Left lung (tissue), 10 donors: Measurements from ENCODE around the gene CLTCL1. TPM values are rescaled to one million over a fixed set of nuclear protein-coding genes. Genes with fewer than 3 reads are reported as not detected.
A peak's percentile ranks its signal among the peaks of the same experiment; 100 is the strongest.

Source experiments
- ATAC-seq: fragments of 200-7000 bp; cut with Tn5 transposase; one replicate; pipeline ENCODE4 v1.9.1; 2020; ENCODE audit warnings: moderate library complexity
- DNase-seq, 4 donors: peaks; one replicate each; pipeline ENCODE4 v3.0.0-alpha.2; 2013 to 2020
- H3K27ac ChIP-seq, 2 donors: fragments of 200-600 bp; sonication (generic) in 1 of 2; one replicate each; pipeline versions ENCODE4 v1.5.0 to v1.8.0; 2020 to 2021
- H3K27me3 ChIP-seq, 2 donors: fragments of 200-600 bp; sonication (generic) in 1 of 2; one replicate each; pipeline versions ENCODE4 v1.5.0 to v1.8.0; 2020 to 2021
- H3K36me3 ChIP-seq, 2 donors: fragments of 200-600 bp; sonication (generic) in 1 of 2; one replicate each; pipeline versions ENCODE4 v1.5.0 to v1.8.0; 2020 to 2021
- H3K4me1 ChIP-seq, 2 donors: fragments of 200-600 bp; one replicate each; pipeline ENCODE4 v1.8.0; 2021
- H3K4me3 ChIP-seq, 2 donors: fragments of 200-600 bp; sonication (generic) in 1 of 2; one replicate each; pipeline versions ENCODE4 v1.5.0 to v1.8.0; 2020 to 2021; ENCODE audit warnings: mild to moderate bottlenecking in 1 of 2
- H3K9me3 ChIP-seq, 2 donors: fragments of 200-600 bp; sonication (generic) in 1 of 2; one replicate each; pipeline versions ENCODE4 v1.5.0 to v1.8.0; 2020 to 2021
- intact Hi-C, 2 donors: fragments of 100-400 bp; cut with DNase I; formaldehyde crosslinking; loops; one replicate each; pipeline versions ENCODE4 v1.11.2 to v1.14.2; 2022
- polyA plus RNA-seq, 6 donors: library from polyadenylated mRNA; unstranded; fragments of 120-200 nt; gene quantifications; one replicate each; pipeline ENCODE4 v1.2.1, GENCODE V29; 2013; ENCODE audit not compliant: insufficient read length in 6 of 6
- total RNA-seq, 2 donors: library from RNA; stranded (reverse); fragmentation: NEBNext Ultra II Directional; extraction: Animal tissue kit (Norgen Biotek cat#: 25700); gene quantifications; one replicate each; pipeline ENCODE4 v1.2.1, GENCODE V29; 2021
- TF ChIP-seq, protein P1 (sequence below), 2 donors: fragments of 200-600 bp; sonication (generic) in 1 of 2; IDR thresholded peaks; one replicate each; pipeline versions ENCODE4 v1.5.0 to v1.8.0; 2021; ENCODE audit warnings: antibody characterized with exemption in 2 of 2
- donor health status: DM: no; HTN: yes; CAD: no.
- donor health status: DM: no; HTN: no; CAD: no.

The CLTCL1 gene
- total and polyA plus RNA-seq, 8 donors, result 5.7 to 11.3 (median 9.0) TPM

DNA sequence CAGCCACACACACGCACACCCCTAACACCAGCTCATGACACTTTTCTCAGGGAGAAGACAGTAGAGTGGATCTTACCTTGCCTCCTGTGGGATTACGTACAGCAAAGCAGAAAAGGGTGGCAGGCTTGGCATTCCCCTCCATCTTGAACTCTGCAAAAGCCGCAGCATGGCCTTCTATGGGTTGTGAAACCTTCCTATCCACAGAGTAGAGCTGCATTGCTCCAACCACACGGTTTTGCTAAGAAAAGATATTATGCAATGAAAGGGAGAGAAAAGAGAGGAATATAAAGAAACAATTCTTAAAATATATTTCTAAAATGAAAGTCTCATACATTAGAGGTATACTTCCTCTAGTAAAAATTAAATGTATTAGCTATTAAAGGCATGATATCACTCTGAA is 48.8 kb downstream of the CLTCL1 start:
- H3K9me3 ChIP-seq, result no peaks in the 10 kb centered on the region
- DNase-seq (no peak), ATAC-seq (no peak)
- peak overlapping the region in 1 of 2 donors; percentile 80 for H3K27ac ChIP-seq
- intact Hi-C loops, result no loop called here
- H3K4me1 ChIP-seq, result peaks cover 0 to 11% of the 10 kb centered on the region in 2 donors
- no peak overlapping the region for H3K4me3 ChIP-seq
- peaks cover 0 to 5% of the 10 kb centered on the region in 2 donors for H3K36me3 ChIP-seq
- TF ChIP-seq, protein P1, sequence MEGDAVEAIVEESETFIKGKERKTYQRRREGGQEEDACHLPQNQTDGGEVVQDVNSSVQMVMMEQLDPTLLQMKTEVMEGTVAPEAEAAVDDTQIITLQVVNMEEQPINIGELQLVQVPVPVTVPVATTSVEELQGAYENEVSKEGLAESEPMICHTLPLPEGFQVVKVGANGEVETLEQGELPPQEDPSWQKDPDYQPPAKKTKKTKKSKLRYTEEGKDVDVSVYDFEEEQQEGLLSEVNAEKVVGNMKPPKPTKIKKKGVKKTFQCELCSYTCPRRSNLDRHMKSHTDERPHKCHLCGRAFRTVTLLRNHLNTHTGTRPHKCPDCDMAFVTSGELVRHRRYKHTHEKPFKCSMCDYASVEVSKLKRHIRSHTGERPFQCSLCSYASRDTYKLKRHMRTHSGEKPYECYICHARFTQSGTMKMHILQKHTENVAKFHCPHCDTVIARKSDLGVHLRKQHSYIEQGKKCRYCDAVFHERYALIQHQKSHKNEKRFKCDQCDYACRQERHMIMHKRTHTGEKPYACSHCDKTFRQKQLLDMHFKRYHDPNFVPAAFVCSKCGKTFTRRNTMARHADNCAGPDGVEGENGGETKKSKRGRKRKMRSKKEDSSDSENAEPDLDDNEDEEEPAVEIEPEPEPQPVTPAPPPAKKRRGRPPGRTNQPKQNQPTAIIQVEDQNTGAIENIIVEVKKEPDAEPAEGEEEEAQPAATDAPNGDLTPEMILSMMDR (IDR thresholded peaks at IDR 0.05), result no peak
- H3K27me3 ChIP-seq, result no peaks in the 10 kb centered on the region

GRCh38 chr22:19241593-19241906 is 50.0 kb downstream of the CLTCL1 start:
- Histone ChIP-seq H3K36me3 (peaks cover 0 to 12% of the 10 kb centered on the region in 2 donors), H3K9me3 (no peaks in the 10 kb centered on the region), H3K27me3 (no peaks in the 10 kb centered on the region), H3K4me3 (no peak overlapping the region), H3K4me1 (peaks cover 0 to 11% of the 10 kb centered on the region in 2 donors), H3K27ac (peak overlapping the region in 1 of 2 donors; percentile 80)
- ATAC-seq (no peak), DNase-seq (no peak)
- TF ChIP-seq, protein P1 (IDR thresholded peaks at IDR 0.05), result no peak
- intact Hi-C loops, result no loop called here

DNA sequence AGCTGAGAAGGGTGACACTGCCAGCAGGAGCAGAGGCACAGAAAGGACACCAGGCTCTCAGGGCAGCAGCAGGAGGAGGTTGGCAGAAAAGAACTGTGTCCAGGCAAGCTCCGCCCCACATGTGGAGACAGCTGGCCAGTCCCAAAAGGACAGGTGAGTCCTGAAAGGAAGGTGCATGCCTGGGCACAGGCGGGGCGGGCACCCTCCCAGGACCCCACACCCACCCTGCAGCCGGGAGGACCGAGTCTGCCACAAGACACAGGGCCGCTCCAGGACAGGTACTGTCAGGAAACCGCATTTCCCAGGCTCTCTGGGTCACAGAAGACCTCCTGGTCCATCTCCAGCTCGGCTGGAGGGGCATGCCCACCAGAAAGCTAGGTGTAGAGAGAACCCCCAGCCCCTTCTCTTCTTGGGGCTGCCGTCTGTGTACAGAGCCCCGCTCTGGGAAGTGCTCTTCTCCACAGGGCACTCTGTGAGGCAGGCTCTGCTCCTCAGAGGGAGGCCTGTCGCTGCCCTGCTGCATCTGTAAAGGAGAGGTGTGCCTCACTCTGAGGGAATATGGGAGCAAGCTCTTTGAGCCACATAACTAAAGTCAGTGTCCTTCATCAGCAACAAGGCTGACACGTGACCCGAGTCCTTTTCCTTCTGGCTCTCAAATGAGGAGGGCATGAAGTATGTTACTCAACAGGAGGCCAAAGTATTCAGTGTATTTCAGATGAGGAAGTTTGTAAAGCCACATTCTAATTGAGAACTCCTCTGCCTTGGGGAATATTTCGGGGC is 50.5 kb downstream of the CLTCL1 start:
- Histone ChIP-seq H3K27ac (peak overlapping the region in 1 of 2 donors; percentile 80), H3K36me3 (peaks cover 0 to 12% of the 10 kb centered on the region in 2 donors), H3K27me3 (no peaks in the 10 kb centered on the region), H3K9me3 (no peaks in the 10 kb centered on the region), H3K4me3 (no peak overlapping the region), H3K4me1 (peaks cover 0 to 11% of the 10 kb centered on the region in 2 donors)
- TF ChIP-seq, protein P1 (IDR thresholded peaks at IDR 0.05), result no peak
- intact Hi-C loops, result no loop called here
- DNase-seq (no peak), ATAC-seq (peak; percentile 47)

DNA sequence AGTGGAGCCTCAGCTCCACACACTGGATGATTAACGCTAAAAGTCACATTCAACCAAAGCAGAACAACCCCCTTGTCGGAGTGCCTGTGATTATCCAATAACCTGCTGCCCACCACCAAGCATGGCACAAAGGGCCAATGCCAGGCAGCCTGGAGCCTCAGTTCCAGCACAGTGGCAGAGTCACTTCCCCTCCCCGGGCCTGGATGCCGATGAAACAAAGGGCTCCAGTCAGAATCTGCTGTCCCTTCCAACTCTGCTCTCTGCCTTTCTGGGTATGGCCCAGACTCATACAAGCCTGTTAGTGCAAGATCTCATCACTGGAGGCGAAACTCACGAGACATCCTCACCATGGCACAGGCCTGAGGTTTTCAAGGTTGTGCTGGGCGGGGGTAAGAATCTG is 52.1 kb downstream of the CLTCL1 start:
- Histone ChIP-seq H3K27me3 (no peaks in the 10 kb centered on the region), H3K36me3 (peaks cover 0 to 12% of the 10 kb centered on the region in 2 donors), H3K4me3 (no peak overlapping the region), H3K27ac (no peak overlapping the region), H3K4me1 (peaks cover 0 to 11% of the 10 kb centered on the region in 2 donors), H3K9me3 (no peaks in the 10 kb centered on the region)
- TF ChIP-seq, protein P1 (IDR thresholded peaks at IDR 0.05), result no peak
- intact Hi-C loops, result no loop called here
- ATAC-seq (no peak), DNase-seq (no peak)

DNA sequence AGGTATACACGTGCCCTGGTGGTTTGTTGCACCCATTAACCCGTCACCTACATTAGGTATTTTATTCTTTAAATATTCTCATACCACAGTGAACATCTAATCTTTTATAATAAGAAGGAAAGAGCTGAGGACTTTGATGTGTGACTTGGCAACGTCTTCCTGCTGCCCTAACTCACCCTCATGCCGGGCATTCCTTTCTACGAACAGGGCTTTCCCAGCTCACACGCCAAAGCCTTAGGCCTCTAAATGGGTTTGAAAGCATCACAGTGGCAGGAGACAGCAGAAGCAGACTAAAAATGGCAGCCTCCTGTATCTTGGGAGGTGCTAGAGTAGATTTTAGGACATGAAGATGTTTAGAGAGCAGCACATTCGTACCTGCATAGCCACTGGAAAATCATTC is 52.6 kb downstream of the CLTCL1 start:
- ATAC-seq (no peak), DNase-seq (no peak)
- Histone ChIP-seq H3K36me3 (peaks cover 0 to 17% of the 10 kb centered on the region in 2 donors), H3K27me3 (no peaks in the 10 kb centered on the region), H3K27ac (no peak overlapping the region), H3K4me3 (no peak overlapping the region), H3K9me3 (no peaks in the 10 kb centered on the region), H3K4me1 (peaks cover 0 to 11% of the 10 kb centered on the region in 2 donors)
- TF ChIP-seq, protein P1 (IDR thresholded peaks at IDR 0.05), result no peak
- intact Hi-C loops, result no loop called here
